HEK293 (cell line): ENCODE data around the gene TCEAL3.

Experiments used
- CTCF ChIP-seq: fragments of 450-650 bp; formaldehyde crosslinking; IDR thresholded peaks from 2 replicates; pipeline ENCODE4 v1.5.1; 2016; ENCODE audit warnings: missing biosample characterization, missing genetic modification characterization
- EGR2 ChIP-seq: fragments of 450-650 bp; formaldehyde crosslinking; IDR thresholded peaks from 2 replicates; pipeline ENCODE4 v1.5.1; 2016; ENCODE audit warnings: low read depth, missing biosample characterization, missing genetic modification characterization
- GLI4 ChIP-seq: fragments of 450-650 bp; formaldehyde crosslinking; IDR thresholded peaks from 2 replicates; pipeline ENCODE4 v1.5.1; 2016; ENCODE audit warnings: missing biosample characterization, missing genetic modification characterization
- GLIS2 ChIP-seq: fragments of 450-650 bp; formaldehyde crosslinking; IDR thresholded peaks from 2 replicates; pipeline ENCODE4 v1.5.1; 2016; ENCODE audit warnings: missing biosample characterization, missing genetic modification characterization
- MEIS1 ChIP-seq: sonication (generic); formaldehyde crosslinking; IDR thresholded peaks from 2 replicates; pipeline ENCODE4 v1.8.1; 2022; ENCODE audit warnings: missing genetic modification reagents, mild to moderate bottlenecking, borderline replicate concordance
- PRDM1 ChIP-seq: fragments of 450-650 bp; formaldehyde crosslinking; IDR thresholded peaks from 2 replicates; pipeline ENCODE4; 2016; ENCODE audit warnings: missing biosample characterization, missing genetic modification characterization
- TCF7L2 ChIP-seq: IDR thresholded peaks from 2 replicates; pipeline ENCODE4 v1.6.1; 2011; ENCODE audit warnings: low read depth, mild to moderate bottlenecking, inconsistent platforms, low read length, moderate library complexity, borderline replicate concordance
- ZBTB17 ChIP-seq: fragments of 450-650 bp; formaldehyde crosslinking; IDR thresholded peaks from 2 replicates; pipeline ENCODE4 v1.5.1; 2016; ENCODE audit warnings: missing biosample characterization, missing genetic modification characterization
- ZBTB26 ChIP-seq: fragments of 450-650 bp; formaldehyde crosslinking; optimal IDR thresholded peaks from 2 replicates; pipeline ENCODE3; 2016; ENCODE audit warnings: missing biosample characterization, mild to moderate bottlenecking, missing genetic modification characterization
- ZBTB44 ChIP-seq: fragments of 450-650 bp; IDR thresholded peaks from 2 replicates; pipeline ENCODE4 v1.5.1; 2018; ENCODE audit warnings: missing biosample characterization, mild to moderate bottlenecking, missing genetic modification characterization
- ZBTB48 ChIP-seq: fragments of 450-650 bp; formaldehyde crosslinking; IDR thresholded peaks from 2 replicates; pipeline ENCODE4 v1.5.1; 2016; ENCODE audit warnings: missing biosample characterization, missing genetic modification characterization
- ZFP37 ChIP-seq: fragments of 450-650 bp; formaldehyde crosslinking; IDR thresholded peaks from 2 replicates; pipeline ENCODE4 v1.5.1; 2016; ENCODE audit warnings: missing biosample characterization, missing genetic modification characterization
- ZNF112 ChIP-seq: fragments of 450-650 bp; formaldehyde crosslinking; IDR thresholded peaks from 2 replicates; pipeline ENCODE4 v1.5.0; 2017; ENCODE audit warnings: missing biosample characterization, missing genetic modification characterization
- ZNF121 ChIP-seq: fragments of 450-650 bp; formaldehyde crosslinking; IDR thresholded peaks from 2 replicates; pipeline ENCODE4 v1.5.1; 2016; ENCODE audit warnings: missing biosample characterization, missing genetic modification characterization
- ZNF132 ChIP-seq: fragments of 450-650 bp; formaldehyde crosslinking; IDR thresholded peaks from 2 replicates; pipeline ENCODE4 v1.5.1; 2017; ENCODE audit warnings: missing biosample characterization, missing genetic modification characterization, borderline replicate concordance
- ZNF155 ChIP-seq: fragments of 450-650 bp; formaldehyde crosslinking; IDR thresholded peaks from 2 replicates; pipeline ENCODE4 v1.5.1; 2016; ENCODE audit warnings: missing biosample characterization, missing genetic modification characterization
- ZNF175 ChIP-seq: fragments of 450-650 bp; formaldehyde crosslinking; IDR thresholded peaks from 2 replicates; pipeline ENCODE4 v1.5.1; 2016; ENCODE audit warnings: missing biosample characterization, missing genetic modification characterization
- ZNF19 ChIP-seq: fragments of 450-650 bp; formaldehyde crosslinking; IDR thresholded peaks from 2 replicates; pipeline ENCODE4; 2016; ENCODE audit warnings: missing biosample characterization, missing genetic modification characterization, low read depth
- ZNF202 ChIP-seq: fragments of 450-650 bp; formaldehyde crosslinking; IDR thresholded peaks from 2 replicates; pipeline ENCODE4 v1.5.1; 2016; ENCODE audit warnings: missing biosample characterization, missing genetic modification characterization, borderline replicate concordance
- ZNF266 ChIP-seq: fragments of 450-650 bp; formaldehyde crosslinking; IDR thresholded peaks from 2 replicates; pipeline ENCODE4 v1.5.1; 2016; ENCODE audit warnings: missing biosample characterization, missing genetic modification characterization, low read depth
- ZNF501 ChIP-seq: fragments of 450-650 bp; formaldehyde crosslinking; IDR thresholded peaks from 2 replicates; pipeline ENCODE4 v1.5.1; 2016; ENCODE audit warnings: missing biosample characterization, missing genetic modification characterization
- ZNF510 ChIP-seq: fragments of 450-650 bp; formaldehyde crosslinking; IDR thresholded peaks from 2 replicates; pipeline ENCODE4 v1.5.1; 2018; ENCODE audit warnings: mild to moderate bottlenecking, missing genetic modification characterization, missing biosample characterization; ENCODE audit not compliant: insufficient replicate concordance
- ZNF521 ChIP-seq: fragments of 450-650 bp; formaldehyde crosslinking; IDR thresholded peaks from 2 replicates; pipeline ENCODE4 v1.5.1; 2017; ENCODE audit warnings: missing biosample characterization, mild to moderate bottlenecking, missing genetic modification characterization
- ZNF549 ChIP-seq: fragments of 450-650 bp; IDR thresholded peaks from 2 replicates; pipeline ENCODE4 v1.5.1; 2018; ENCODE audit warnings: missing biosample characterization, missing genetic modification characterization, mild to moderate bottlenecking, inconsistent platforms, moderate library complexity
- ZNF560 ChIP-seq: fragments of 450-650 bp; formaldehyde crosslinking; IDR thresholded peaks from 2 replicates; pipeline ENCODE4 v1.5.1; 2017; ENCODE audit warnings: missing biosample characterization, missing genetic modification characterization, borderline replicate concordance
- ZNF600 ChIP-seq: fragments of 450-650 bp; formaldehyde crosslinking; IDR thresholded peaks from 2 replicates; pipeline ENCODE4 v1.5.1; 2016; ENCODE audit warnings: missing biosample characterization, missing genetic modification characterization
- ZNF610 ChIP-seq: fragments of 450-650 bp; formaldehyde crosslinking; IDR thresholded peaks from 2 replicates; pipeline ENCODE4 v1.5.1; 2016; ENCODE audit warnings: missing biosample characterization, missing genetic modification characterization, borderline replicate concordance
- ZNF626 ChIP-seq: fragments of 450-650 bp; sonication (Bioruptor Pico); formaldehyde crosslinking; IDR thresholded peaks from 2 replicates; pipeline ENCODE4 v1.5.1; 2018; ENCODE audit warnings: missing biosample characterization, missing genetic modification characterization, inconsistent platforms
- ZNF664 ChIP-seq: fragments of 450-650 bp; formaldehyde crosslinking; IDR thresholded peaks from 2 replicates; pipeline ENCODE4 v1.5.1; 2016; ENCODE audit warnings: missing biosample characterization, missing genetic modification characterization
- ZNF670 ChIP-seq: fragments of 450-650 bp; formaldehyde crosslinking; IDR thresholded peaks from 2 replicates; pipeline ENCODE4 v1.5.1; 2016; ENCODE audit warnings: missing biosample characterization, missing genetic modification characterization, low read depth
- ZNF837 ChIP-seq: fragments of 450-650 bp; formaldehyde crosslinking; IDR thresholded peaks from 2 replicates; pipeline ENCODE4 v1.5.1; 2016; ENCODE audit warnings: missing biosample characterization, missing genetic modification characterization
- ZXDB ChIP-seq: fragments of 450-650 bp; formaldehyde crosslinking; IDR thresholded peaks from 2 replicates; pipeline ENCODE4 v1.5.1; 2016; ENCODE audit warnings: missing biosample characterization, missing genetic modification characterization
- TF ChIP-seq, protein P1 (sequence below): fragments of 450-650 bp; formaldehyde crosslinking; conservative IDR thresholded peaks from 2 replicates; pipeline ENCODE4 v1.5.1; 2016; ENCODE audit warnings: low read depth, missing biosample characterization, missing genetic modification characterization

The TCEAL3 gene

GRCh38 chrX:103628386-103629317, 20.9 kb downstream of the TCEAL3 start, which contains the start of gene TCEAL1 (continued):
- TF ChIP-seq, protein P1, sequence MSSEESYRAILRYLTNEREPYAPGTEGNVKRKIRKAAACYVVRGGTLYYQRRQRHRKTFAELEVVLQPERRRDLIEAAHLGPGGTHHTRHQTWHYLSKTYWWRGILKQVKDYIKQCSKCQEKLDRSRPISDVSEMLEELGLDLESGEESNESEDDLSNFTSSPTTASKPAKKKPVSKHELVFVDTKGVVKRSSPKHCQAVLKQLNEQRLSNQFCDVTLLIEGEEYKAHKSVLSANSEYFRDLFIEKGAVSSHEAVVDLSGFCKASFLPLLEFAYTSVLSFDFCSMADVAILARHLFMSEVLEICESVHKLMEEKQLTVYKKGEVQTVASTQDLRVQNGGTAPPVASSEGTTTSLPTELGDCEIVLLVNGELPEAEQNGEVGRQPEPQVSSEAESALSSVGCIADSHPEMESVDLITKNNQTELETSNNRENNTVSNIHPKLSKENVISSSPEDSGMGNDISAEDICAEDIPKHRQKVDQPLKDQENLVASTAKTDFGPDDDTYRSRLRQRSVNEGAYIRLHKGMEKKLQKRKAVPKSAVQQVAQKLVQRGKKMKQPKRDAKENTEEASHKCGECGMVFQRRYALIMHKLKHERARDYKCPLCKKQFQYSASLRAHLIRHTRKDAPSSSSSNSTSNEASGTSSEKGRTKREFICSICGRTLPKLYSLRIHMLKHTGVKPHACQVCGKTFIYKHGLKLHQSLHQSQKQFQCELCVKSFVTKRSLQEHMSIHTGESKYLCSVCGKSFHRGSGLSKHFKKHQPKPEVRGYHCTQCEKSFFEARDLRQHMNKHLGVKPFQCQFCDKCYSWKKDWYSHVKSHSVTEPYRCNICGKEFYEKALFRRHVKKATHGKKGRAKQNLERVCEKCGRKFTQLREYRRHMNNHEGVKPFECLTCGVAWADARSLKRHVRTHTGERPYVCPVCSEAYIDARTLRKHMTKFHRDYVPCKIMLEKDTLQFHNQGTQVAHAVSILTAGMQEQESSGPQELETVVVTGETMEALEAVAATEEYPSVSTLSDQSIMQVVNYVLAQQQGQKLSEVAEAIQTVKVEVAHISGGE (tag by site-specific recombination) = 0 out of 2 replicates have a peak, but pooled peaks have one; percentile 19
- TF ChIP-seq ZNF19 (no peak), ZNF132 (tag by site-specific recombination) (no peak), ZBTB26 (tag by site-specific recombination) (no peak), ZNF202 (tag by site-specific recombination) (no peak), GLI4 (no peak), ZNF664 (tag by site-specific recombination) (no peak), ZNF266 (tag by site-specific recombination) (no peak), MEIS1 (CRISPR knock-in tag) (no peak), ZNF610 (tag by site-specific recombination) (no peak), ZNF112 (tag by site-specific recombination) (no peak), ZNF121 (tag by site-specific recombination) (no peak), PRDM1 (tag by site-specific recombination) (peak; percentile 84), GLIS2 (tag by site-specific recombination) (0 out of 2 replicates have a peak, but pooled peaks have one; percentile 16), ZNF155 (no peak), EGR2 (no peak), ZNF670 (tag by site-specific recombination) (no peak), ZNF837 (tag by site-specific recombination) (no peak), ZFP37 (tag by site-specific recombination) (no peak), CTCF (tag by site-specific recombination) (peak; percentile 24; the same call in 1 of the 2 replicates), ZNF510 (tag by site-specific recombination) (no peak), ZBTB17 (tag by site-specific recombination) (peak; percentile 82), ZNF549 (no peak), ZXDB (no peak), ZNF600 (tag by site-specific recombination) (peak; percentile 90), ZNF560 (tag by site-specific recombination) (no peak), ZNF521 (tag by site-specific recombination) (no peak), ZNF175 (no peak), TCF7L2 (peak; percentile 91), ZBTB44 (tag by site-specific recombination) (no peak), ZNF501 (tag by site-specific recombination) (no peak), ZBTB48 (tag by site-specific recombination) (peak; percentile 49), ZNF626 (tag by site-specific recombination) (no peak)
